CD4-positive, alpha-beta T cell treated with Interleukin-17A for 4 hours (primary cell): Measurements from ENCODE around the gene SDHB.
A peak's percentile ranks its signal among the peaks of the same experiment; 100 is the strongest.

Experiments
- DNase-seq: peaks from one replicate; pipeline ENCODE4 v3.0.0-alpha.2; 2020; ENCODE audit warnings: mixed read lengths

SDHB gene

GRCh38 chr1:17043676-17044075 is 10.2 kb downstream of the SDHB start:
- no peak for DNase-seq

- DNase-seq = no peak
Measured at GRCh38 chr1:17040135-17040534, 13.7 kb downstream of the SDHB start.

- DNase-seq = no peak
Measured at GRCh38 chr1:17039522-17039921, 14.3 kb downstream of the SDHB start.

- no peak for DNase-seq
Measured at GRCh38 chr1:17033481-17033880, 20.4 kb downstream of the SDHB start.

- no peak for DNase-seq
Measured at GRCh38 chr1:17032741-17033140, 21.1 kb downstream of the SDHB start.

GRCh38 chr1:17031436-17031835 is 22.4 kb downstream of the SDHB start:
- DNase-seq = no peak

- no peak for DNase-seq
Measured at GRCh38 chr1:17030206-17030605, 23.6 kb downstream of the SDHB start.

GRCh38 chr1:17028662-17029188 is 25.1 kb downstream of the SDHB start:
- DNase-seq = no peak

GRCh38 chr1:17027900-17028299 is 25.9 kb downstream of the SDHB start:
- DNase-seq = no peak

GRCh38 chr1:17027403-17027802 is 26.4 kb downstream of the SDHB start:
- no peak for DNase-seq

- no peak for DNase-seq
Measured at GRCh38 chr1:17024721-17025120, 29.1 kb downstream of the SDHB start.

GRCh38 chr1:17023573-17023972 is 30.3 kb downstream of the SDHB start:
- no peak for DNase-seq

- no peak for DNase-seq
Measured at GRCh38 chr1:17023102-17023501, 30.7 kb downstream of the SDHB start.

- no peak for DNase-seq
Measured at GRCh38 chr1:17021896-17022295, 31.9 kb downstream of the SDHB start.

GRCh38 chr1:17020502-17020901 is 33.3 kb downstream of the SDHB start:
- DNase-seq = no peak

GRCh38 chr1:17018849-17019248 is 35.0 kb downstream of the SDHB start:
- DNase-seq = no peak

GRCh38 chr1:17017435-17017834 is 36.4 kb downstream of the SDHB start:
- DNase-seq = no peak

- DNase-seq = no peak
Measured at GRCh38 chr1:17016317-17016661, 37.5 kb downstream of the SDHB start.

GRCh38 chr1:17014671-17015567 is 38.9 kb downstream of the SDHB start:
- DNase-seq = no peak

GRCh38 chr1:17013491-17014320 is 40.1 kb downstream of the SDHB start:
- no peak for DNase-seq

- no peak for DNase-seq
Measured at GRCh38 chr1:17012775-17013490, 40.9 kb downstream of the SDHB start.

GRCh38 chr1:17011439-17012307 is 42.2 kb downstream of the SDHB start, which contains the start of gene ATP13A2:
TSS of gene ATP13A2 (minus strand) at chr1:17011928. CDS start at chr1:17011738, 190 bp downstream.
- peak; percentile 93 for DNase-seq
